IPS-18c (cell line): Measurements from ENCODE around the gene PLA2R1.
"Not testable (repeated sequence)": the region's sequence is repeated elsewhere in the genome, so short reads cannot be mapped to it uniquely, and the experiment has no call there.

Experiments
- H3K4me3 ChIP-seq: 2 replicates; pipeline ENCODE4 v1.7.0; 2013; ENCODE audit warnings: low read depth, mild to moderate bottlenecking, low read length, moderate library complexity; ENCODE audit not compliant: insufficient read depth
- H3K9me3 ChIP-seq: one replicate; pipeline ENCODE4 v1.6.1; 2013; ENCODE audit warnings: mild to moderate bottlenecking, low read length, moderate library complexity; ENCODE audit not compliant: control insufficient read depth, insufficient read depth

Gene PLA2R1

DNA sequence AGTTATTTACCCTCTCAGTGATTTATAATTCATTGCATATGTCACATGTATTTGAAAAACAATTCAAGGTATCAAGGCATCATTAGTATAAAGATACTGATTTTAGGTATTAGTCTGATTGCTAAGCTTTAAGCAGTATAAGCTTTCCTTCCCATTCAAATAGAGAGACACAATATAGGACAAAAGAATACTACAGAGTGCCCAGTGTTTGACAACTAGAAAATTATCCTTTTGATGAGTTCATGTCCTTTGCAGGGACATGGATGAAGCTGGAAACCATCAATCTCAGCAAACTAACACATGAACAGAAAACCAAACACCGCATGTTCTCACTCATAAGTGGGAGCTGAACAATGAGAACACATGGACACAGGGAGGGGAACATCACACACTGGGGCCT, 91.9 kb downstream of the PLA2R1 start:
- H3K9me3 ChIP-seq, H3K4me3 ChIP-seq: not testable (repeated sequence)

DNA sequence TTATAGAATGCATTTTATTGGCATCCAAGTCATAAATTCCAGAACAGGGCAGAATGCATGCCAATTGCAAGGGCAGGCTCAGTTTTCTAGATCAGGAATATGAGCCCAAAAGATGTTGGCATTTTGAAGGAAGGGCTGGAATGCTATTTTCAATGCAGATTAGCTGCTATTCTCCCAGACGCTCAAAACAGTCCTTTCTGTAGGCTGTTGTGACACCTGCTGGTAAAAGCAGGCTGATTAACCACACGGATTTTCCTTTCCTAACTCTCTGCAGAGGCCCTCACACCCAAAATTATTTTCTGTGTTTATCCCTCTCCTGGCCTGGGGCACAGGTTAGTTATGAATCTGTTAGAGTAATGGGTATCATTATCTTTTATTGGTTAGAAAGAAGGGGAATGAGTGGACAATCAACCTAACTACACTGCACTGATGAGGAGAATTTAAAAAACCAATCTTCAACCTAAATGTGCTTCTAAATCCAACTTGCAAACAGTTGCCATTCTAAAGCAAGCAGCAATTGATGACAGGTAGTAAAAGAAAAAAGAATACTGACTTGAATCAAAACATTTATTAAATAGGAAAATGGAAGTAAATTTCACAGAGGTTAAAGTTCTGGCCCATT, 94.0 kb downstream of the PLA2R1 start:
- Histone ChIP-seq H3K4me3 (no peak overlapping the region), H3K9me3 (no peaks in the 10 kb centered on the region)

DNA sequence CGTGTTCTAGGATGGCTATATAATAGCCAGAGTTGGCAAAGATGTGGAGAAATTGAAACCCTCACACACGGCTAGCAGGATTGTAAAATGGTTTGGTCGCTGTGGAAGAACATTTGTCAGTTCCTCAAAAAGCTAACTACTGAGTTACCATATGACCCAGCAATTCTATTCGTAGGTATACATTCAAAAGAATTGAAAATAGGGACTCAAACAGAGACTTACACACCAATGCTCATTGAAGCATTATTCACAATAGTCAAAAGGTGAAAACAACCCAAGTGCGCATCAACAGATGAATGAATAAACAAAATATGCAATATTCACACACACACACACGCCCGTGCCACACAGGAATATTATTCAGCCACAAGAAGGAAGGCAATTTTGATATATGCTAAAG, 98.7 kb downstream of the PLA2R1 start:
- Histone ChIP-seq H3K4me3 (no peak overlapping the region), H3K9me3 (no peaks in the 10 kb centered on the region)

DNA sequence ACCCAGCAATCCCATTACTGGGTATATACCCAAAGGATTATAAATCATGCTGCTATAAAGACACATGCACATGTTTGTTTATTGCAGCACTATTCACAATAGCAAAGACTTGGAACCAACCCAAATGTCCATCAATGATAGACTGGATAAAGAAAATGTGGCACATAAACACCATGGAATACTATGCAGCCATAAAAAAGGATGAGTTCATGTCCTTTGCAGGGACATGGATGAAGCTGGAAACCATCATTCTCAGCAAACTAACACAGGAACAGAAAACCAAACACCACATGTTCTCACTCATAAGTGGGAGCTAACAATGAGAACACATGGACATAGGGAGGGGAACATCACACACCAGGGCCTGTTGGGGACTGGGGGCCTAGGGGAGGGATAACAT, 99.9 kb downstream of the PLA2R1 start:
- not testable (repeated sequence) for H3K4me3 ChIP-seq, H3K9me3 ChIP-seq

DNA sequence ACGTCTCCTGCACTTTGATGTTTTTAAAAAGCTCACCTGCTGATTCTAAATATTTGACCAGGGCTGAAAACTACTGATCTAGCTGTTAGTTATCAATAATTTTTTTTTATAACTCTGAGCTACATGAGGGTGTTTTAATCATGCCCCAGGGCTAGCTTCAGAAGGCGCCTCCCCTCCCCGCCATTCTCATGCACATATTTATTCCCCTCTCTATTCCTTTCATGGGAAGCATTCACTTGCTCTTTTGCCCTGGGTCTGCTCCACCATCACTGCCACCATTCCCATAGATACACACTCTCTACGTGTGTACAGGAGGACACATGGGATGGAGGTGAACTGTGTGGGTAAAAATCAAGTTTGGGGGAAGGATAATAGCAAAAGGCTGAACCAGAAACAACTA, 101.0 kb downstream of the PLA2R1 start:
- H3K9me3 ChIP-seq, result no peaks in the 10 kb centered on the region
- no peak overlapping the region for H3K4me3 ChIP-seq

DNA sequence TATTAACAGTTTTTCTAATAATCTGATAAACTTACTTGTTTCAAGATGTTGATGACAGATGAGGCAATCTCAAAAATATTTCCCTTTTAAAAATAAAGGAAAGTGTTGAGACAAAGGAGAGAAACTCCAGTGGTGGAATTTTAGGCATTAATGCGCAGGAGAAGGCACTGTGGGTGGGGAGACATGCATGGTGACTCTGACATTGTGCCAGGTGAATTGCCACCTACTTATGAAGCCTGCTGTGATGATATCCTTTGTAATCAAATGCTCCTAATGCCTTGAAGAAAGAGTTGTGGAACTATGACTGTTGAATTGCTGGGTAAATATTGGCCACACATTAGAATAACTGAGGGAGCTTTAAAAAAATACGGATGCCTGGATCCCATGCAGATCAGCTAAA, 101.4 kb downstream of the PLA2R1 start:
- Histone ChIP-seq H3K4me3 (no peak overlapping the region), H3K9me3 (no peaks in the 10 kb centered on the region)

DNA sequence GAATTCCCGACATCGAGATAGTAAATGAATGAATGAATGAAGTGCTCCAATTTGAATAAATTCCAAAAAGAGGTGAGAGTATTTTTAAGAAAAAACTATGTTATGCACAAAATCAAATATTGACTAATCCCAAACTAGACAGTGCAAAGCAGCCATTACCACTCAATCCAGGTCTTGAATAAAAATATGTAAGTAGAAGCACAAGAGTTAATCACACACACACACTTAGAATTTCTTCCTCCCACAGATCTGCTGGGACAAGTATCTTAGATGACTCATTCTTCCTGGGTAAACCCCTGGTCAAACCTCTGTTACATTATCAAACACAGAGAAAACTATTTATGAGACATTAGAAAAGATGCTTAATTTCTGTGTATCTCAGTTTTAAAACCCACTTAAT, 102.0 kb downstream of the PLA2R1 start:
- no peaks in the 10 kb centered on the region for H3K9me3 ChIP-seq
- H3K4me3 ChIP-seq, result no peak overlapping the region

DNA sequence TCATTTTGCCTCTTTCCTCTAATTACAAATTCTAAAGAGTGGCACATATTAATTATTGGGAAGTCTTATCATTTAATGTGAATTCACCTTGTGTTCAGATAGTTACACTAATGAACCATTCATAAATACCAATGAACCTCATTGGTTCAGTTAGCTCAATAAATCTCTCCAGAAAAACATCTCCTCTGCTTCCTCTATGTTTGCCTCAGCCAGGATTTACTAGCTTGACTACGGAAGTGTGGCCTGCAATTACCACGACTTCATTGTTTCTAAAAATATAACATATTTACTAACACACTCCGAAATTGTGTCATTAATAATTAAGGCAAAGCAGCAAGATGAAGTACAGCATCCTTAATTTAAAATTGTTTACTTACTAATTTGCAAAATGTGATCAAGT, 103.3 kb downstream of the PLA2R1 start:
- H3K4me3 ChIP-seq, result no peak overlapping the region
- no peaks in the 10 kb centered on the region for H3K9me3 ChIP-seq

DNA sequence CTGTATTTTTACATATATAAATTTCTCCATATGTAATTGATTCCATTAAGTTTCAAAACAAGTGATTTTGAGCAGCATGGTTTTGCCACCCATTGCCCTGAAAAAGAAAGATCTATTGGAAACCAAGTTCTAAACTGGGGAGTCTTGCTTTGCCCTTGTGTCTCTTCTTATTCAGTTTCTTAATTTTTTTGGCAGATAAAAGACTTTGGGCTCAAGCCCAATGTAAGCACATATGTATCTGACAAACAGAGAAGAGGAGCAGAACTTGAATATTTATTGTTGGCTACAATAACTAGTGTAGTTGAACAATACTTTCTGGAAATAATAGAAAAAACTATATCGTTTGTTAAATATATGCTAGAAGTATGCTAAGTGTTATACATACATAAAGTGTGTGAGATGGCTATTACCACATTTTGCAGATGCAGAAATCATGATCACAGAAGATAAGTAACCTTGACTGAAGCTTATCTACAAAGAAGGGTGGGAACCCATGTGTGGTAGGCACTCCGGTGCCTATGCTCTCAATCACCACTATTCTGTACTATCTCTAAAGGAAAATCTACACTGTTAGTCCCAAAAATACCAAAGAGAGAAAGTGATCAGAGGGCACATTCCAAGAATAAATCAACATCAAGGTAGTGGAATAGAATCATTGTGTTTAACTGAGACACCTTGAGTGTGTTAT, 109.1 kb downstream of the PLA2R1 start:
- Histone ChIP-seq H3K9me3 (no peaks in the 10 kb centered on the region), H3K4me3 (no peak overlapping the region)

DNA sequence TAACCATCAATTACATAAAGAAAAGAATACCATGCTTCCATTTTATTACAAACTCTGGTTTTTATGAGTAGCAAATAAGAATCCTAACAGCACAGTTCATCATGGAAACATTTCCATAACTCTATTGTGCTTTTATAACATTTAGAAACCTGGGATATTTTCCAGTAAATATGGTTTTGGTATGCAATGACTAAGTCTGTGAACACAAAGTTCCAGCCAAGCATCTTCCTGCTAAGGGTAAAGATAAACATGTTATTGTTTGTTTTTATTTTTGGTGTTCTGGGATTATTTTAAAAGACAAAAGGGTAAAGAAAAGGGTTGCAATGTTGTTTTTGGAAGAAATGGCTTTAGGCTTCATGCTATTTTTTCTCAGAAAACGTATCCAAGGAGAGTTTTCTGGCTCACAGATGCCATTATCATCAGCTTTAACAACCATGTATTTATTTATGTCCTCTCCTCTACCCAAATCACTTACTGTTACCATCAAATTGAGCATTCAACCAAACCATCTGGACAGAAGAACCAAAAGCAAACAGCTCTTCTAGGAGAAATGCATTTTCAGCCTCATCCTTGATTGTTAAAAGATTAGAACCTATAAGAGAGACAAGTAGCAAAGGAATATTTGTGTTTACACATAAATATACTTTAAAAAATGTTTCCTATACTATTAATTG, 116.0 kb downstream of the PLA2R1 start:
- Histone ChIP-seq H3K4me3 (no peak overlapping the region), H3K9me3 (no peaks in the 10 kb centered on the region)

DNA sequence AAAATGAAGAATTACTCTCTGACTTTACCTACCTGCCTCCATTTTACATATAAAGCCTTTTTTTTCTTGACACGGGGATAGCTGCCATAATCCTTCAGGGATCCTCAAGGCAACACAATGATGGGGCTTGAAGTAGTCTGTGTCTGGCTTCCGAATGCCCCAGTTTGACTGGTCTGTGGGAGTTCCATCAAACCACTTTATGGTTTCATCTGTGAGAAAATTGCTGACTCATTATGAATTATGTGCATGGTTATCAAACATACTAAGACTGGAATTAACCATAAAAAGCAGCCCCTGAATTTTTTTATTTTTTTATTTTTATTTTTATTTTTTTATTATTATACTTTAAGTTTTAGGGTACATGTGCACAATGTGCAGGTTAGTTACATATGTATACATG, 117.5 kb downstream of the PLA2R1 start:
- no peak overlapping the region for H3K4me3 ChIP-seq
- H3K9me3 ChIP-seq, result no peaks in the 10 kb centered on the region

DNA sequence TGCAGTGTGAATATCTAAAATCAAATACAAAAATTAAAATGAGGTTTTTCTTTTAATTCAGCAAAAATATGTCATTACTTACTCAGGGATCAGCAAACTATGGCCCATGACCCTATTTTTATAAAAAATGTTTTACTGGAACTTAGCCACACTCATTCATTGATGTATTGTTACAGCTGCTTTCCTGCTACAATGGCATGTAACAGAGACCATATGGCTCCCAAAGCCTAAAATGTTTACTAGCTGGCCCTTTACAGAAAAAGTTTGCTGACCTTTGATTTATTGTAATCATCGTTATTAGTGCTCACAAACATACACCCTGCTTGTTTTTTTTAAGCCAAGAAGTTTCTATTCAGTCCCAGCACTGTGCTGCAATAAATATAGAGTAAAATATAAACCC, 120.3 kb downstream of the PLA2R1 start:
- H3K4me3 ChIP-seq, result no peak overlapping the region
- H3K9me3 ChIP-seq, result no peaks in the 10 kb centered on the region

DNA sequence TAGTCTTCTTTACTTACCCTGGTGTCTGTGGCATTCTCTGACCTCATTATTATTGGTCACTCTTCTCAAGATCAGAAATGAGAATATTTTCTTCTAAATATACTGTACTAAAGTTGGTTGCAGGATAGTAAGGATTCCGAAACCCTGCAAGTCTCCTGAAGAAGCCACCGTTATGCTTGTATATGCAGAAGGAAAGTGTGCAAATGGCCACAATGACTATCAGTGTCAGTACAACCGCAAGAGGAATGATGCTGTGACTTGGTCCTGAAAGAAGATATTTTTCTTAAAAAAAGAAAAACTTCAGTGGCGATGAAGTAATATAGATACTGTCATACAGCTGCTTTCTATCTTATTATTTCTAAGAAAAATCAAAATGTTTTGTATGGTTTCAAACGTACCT, 120.7 kb downstream of the PLA2R1 start:
- H3K9me3 ChIP-seq, result no peaks in the 10 kb centered on the region
- H3K4me3 ChIP-seq, result no peak overlapping the region

DNA sequence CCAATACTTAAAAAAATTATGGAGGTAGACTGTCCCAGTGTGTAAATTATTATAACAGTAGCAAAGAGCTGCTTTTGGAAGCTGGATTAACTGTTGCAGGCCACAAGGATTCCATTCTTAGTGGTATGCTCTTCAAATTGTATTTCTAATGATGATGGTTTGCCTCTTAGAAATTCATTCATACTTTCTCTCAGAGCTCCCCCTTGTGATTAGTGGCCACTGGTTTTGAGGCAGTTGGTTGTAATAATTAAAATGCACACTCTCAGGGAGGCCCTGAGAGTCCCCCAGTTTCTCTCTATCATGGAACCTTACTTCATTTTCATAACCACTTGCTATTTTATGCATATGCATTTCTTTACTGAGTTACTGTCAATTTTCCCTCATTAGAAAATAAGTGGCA, 122.5 kb downstream of the PLA2R1 start:
- Histone ChIP-seq H3K4me3 (no peak overlapping the region), H3K9me3 (no peaks in the 10 kb centered on the region)

DNA sequence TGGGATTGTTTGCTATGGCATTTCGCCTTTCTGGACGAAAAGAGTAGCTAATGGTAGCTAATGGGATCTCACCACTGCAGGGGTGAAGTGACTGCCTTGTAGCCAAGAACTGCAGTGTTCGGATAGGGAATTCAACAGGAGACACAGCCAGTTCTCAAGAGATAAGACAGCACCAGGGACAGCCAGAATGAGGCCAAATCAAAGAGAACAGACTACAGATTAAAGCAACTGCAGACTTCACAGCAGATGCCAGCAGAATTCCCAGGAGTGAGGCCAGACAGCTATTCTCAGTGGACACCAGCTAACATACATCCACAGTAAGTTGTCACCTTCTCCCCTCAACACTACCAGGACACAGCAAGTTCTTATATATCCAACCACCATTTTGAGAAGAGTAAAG, 124.0 kb downstream of the PLA2R1 start:
- Histone ChIP-seq H3K4me3 (no peak overlapping the region), H3K9me3 (no peaks in the 10 kb centered on the region)

DNA sequence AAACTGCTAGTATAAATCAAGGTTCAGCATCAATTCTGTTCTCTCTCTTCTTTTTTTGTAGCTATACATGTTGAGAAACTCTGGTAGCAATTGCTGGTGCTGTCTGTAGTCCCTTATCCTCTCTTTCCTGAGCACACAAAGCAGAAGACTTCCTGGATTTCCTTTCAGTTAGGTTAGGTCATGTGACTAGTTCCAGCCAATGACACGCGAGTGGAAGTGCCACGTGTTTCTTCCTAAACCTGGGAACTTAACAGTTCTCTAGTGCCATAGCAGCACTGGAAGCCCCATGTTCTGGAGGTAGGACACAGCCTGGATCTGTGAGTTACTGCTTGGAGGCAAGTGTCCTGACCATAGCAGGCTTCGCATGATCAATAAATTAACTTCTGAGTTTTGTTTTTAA, 125.9 kb downstream of the PLA2R1 start:
- Histone ChIP-seq H3K9me3 (no peaks in the 10 kb centered on the region), H3K4me3 (no peak overlapping the region)

DNA sequence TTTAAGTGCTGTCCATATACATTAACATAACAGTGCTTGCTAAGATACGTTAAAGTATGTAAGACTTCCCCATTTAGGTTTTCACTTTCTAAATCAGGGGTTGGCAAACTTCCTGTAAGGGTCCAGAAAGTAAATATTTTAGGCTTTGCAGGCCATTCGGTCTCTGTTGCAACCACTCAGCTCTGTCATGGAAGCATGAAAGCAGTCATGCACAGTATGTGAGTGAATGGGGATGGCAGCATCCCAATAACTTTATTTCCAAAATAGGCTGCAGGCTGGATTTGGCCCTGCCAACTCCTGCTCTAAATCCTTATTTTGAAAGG, 128.7 kb downstream of the PLA2R1 start:
- Histone ChIP-seq H3K4me3 (no peak overlapping the region), H3K9me3 (no peaks in the 10 kb centered on the region)

DNA sequence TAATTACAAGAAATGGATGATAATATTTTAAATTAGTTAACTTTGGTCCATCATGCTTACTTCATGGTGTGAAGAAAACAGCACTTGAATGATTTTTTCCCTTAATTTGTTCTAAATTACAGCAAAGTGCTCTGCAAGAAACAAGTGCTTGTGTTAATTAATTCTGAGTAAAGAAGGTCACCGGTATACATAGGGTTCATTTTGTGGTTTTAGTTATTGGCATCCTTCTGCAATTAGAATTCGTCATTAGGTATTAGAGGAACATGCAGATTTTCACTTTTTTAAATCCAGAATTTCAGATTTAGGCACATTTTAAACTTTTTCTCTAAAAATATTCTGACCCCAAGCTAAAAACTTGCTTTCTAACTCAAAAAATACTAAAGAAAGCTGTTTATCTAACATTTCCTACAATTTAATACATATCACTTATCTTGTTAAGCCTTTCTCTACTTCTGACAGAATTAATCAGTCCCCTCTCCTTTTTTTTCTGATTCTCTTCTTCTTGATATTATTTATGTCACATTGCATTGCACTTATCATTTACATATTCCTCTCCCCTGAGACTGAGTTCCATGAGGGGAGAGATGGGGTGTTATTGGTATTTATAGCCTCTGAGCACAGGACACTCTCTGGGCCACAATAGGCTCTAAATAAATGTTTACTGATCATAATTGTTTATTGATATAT, 129.2 kb downstream of the PLA2R1 start:
- Histone ChIP-seq H3K9me3 (no peaks in the 10 kb centered on the region), H3K4me3 (no peak overlapping the region)
